GM18870 (cell line): ENCODE results near the gene ZMYND10.

Source experiments
- ATAC-seq: cut with Tn5 transposase; IDR thresholded peaks from one replicate; pipeline ENCODE4 v1.9.1; 2021; ENCODE audit warnings: moderate library complexity; ENCODE audit not compliant: unreplicated experiment

ZMYND10 gene

GRCh38 chr3:50350213-50350526 lies 4.6 kb upstream of the ZMYND10 start:
- no peak for ATAC-seq

- ATAC-seq = no peak
Observed at GRCh38 chr3:50347187-50347813, 1.8 kb upstream of the ZMYND10 start.

DNA sequence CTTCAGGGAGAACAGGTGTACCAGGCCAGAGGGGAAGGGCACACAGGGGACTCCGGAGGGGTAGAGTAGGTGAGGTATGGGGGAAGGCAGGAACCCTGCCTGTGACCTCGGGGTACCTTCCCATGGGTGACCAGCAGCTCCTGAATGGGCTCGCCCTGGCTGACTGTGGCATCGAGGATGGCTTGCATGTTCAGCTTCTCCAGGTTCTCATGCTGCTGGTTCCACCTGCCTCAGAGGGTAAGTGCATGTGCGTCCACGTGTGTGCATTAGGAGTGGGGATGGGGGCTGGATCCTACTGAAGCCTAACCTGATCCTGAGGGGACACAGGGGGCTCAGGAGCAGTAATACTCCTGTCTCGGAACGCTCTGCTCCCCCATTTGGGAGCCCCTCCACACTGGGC lies 524 bp downstream of the ZMYND10 start:
- no peak for ATAC-seq

DNA sequence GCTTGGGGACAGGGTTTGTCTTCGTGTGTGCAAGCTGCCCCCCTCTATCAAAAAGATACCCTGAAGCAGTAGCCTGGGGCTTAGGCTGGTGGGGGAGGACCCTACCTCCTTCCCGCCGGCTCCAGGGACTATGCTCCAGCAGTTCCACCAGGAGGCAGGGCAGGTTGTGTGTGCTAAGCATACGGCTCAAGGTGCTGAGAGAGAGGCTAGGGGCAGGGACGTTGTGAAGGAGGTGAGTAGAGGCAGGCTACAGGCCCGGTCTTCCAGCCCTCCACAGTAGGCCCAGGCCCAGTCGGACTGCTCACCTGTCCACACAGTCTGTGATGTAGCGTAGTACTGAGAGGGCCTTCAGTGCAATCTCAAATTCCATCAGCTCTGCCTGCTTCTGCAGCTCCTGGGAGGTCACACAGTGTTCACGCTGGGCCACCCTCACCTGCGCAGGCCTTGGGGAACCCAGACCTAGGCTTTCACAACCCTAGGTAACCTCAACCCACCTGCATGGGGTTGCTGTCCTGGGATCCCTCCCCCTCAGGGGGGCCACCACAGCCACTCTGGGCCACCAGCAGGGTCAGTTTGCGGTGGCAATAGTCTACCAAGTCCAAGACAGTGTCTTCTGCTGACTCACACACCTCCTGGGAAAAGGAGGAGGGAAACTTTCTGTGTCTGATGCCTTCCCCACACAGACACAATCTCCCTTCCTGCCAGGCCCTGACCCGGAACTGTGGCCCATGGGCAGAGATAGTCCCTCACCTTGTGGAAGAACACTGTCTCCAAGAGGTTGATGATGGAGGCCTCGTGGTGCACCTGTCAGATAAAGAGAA lies 2.5 kb downstream of the ZMYND10 start:
- no peak for ATAC-seq

DNA sequence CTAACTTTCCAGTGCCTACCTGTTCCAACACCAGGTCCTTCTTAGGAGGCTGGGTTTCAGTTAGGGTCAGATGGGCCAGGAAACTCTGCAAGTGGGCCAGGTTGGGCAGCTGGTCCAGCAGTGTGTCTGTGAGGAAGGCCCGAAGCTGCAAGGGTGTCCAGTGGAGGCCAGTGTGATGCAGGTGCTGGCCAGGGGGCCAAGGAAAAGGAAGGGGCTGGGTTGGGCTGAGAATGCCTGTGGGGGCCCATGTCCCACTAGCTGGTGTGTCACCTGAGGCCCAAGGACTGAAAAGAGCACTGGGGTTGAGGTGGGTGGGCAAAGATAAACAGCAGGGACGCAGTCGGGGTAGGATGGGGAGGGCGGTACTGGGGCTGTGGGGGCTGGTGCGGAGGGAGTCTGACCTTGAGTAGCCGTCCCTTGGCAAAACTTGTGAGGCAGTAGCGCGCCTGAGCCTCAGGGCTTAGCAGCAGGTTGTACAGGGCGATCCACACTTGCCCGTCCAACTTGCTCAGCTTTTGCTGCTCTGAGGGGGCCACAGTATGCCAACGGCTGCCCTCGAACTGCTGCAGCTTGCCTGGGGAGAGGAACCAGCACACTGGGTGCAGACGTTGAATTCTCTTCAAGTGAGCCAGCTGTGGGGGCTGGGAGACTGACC lies 3.4 kb downstream of the ZMYND10 start:
- no peak for ATAC-seq

- no peak for ATAC-seq
Observed at GRCh38 chr3:50341537-50341936, 4.0 kb downstream of the ZMYND10 start.

- ATAC-seq = no peak
Observed at GRCh38 chr3:50340448-50341329, 4.8 kb downstream of the ZMYND10 start, which contains the start of gene RASSF1. Gene RASSF1, minus strand, starts transcription at chr3:50340836. Its CDS starts 31 bp downstream, at chr3:50340805.

DNA sequence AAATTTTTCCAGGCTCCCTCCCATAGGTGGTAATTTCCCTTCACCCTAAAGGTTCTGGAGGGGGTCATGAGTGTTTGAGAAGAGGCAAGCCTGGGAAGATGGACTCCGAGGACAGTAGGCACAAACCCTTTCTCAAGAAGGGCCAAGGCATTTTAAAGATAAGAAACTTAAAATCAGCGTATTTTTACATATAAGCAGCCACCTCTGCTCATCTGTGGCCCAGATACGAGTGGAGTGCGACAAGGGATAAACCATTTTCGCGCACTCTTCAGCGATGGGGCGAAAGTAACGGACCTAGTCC lies 5.4 kb downstream of the ZMYND10 start:
- ATAC-seq = no peak

DNA sequence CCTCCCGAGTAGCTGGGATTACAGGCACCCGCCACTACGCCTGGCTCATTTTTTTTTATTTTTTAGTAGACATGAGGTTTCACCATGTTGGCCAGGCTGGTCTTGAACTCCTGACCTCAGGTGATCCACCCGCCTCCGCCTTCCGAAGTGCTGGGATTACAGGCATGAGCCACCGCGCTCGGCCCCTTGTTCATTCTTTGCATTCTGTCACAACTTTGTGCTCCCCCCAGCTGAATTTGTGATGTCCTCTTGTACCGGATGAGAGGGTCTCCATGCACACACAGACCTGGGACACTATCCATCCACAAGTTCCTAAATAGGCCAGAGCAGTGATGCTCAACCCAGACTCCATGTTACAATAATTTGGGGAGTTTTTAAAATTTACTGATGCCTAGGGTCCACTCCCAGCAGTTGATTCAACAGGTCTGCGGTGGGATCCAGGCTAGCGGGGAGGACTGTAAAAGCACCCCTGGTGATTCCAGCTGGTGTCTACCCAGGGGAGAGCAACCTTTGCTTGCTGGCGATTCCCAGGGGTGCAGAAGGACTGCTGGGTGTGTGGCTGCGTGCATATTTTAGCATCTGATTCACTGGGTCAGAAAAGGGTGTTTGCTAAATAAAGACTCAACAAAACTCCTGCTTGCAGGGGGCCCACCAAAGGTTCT lies 5.9 kb downstream of the ZMYND10 start:
- no peak for ATAC-seq

GRCh38 chr3:50338965-50339364 lies 6.6 kb downstream of the ZMYND10 start:
- ATAC-seq = no peak

- peak; percentile 80 for ATAC-seq
Observed at GRCh38 chr3:50337175-50337861, 8.2 kb downstream of the ZMYND10 start.

GRCh38 chr3:50336452-50337174 lies 8.9 kb downstream of the ZMYND10 start:
- peak; percentile 23 for ATAC-seq

DNA sequence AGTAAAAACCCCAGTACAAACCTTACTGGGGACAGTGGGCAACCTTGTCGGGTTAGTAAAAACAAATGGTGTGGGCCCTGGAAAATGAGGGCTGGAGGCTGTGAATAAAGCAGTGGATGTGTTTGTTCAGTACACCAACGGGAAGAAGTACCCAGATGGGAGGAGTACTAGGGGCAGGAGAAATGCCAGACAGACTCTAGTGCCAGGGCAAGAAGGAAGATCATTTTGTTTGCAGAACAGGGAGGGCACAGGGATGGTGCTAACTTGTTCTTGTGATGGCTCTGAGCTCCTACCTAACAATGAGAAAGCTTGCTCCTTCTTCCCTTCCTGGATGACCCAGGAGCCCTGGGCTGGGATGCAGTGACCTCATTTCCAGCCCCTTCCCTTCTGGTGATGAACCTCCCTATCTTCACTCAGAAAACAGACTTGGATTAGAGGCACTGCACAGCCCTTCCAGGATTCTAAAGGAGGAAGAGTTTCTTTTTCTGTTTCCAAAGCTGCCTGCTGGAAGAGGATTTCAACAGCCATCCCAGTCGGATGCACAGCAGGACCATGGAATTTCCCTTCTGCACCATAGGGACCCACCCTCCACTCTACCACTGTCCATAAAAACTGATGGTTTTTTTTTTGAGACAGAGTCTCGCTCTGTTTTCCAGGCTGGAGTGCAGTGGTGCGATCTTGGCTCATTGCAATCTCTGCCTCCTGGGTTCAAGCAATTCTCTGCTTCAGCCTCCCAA lies 11.0 kb downstream of the ZMYND10 start:
- no peak for ATAC-seq

DNA sequence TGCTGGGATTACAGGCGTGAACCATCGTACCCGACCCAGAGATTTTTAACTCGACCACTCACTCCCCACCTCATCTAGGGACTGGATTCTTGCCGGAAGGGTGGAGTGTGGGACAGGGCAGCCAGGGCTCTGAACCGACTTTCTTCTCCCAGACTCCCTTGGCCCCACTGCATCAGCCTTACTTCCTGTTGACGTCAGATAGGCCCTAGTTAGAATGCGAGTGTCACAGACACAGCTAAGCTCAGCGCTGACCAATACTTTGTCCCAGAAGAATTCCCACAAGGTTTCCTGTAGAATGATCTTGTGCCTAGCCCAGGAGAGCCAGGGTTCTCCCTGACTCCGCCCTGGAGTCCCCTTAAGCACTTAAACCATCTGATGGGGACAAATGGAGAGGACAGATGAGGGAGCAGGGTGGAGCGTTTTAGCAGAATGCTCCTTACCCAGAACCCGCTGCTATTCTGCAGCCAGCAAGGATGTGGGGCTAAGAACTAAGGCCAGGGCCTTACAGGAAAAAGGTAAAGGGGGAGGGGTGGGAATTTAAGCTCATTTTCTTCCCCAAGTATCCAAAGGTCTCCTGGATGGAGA lies 11.7 kb downstream of the ZMYND10 start:
- no peak for ATAC-seq

DNA sequence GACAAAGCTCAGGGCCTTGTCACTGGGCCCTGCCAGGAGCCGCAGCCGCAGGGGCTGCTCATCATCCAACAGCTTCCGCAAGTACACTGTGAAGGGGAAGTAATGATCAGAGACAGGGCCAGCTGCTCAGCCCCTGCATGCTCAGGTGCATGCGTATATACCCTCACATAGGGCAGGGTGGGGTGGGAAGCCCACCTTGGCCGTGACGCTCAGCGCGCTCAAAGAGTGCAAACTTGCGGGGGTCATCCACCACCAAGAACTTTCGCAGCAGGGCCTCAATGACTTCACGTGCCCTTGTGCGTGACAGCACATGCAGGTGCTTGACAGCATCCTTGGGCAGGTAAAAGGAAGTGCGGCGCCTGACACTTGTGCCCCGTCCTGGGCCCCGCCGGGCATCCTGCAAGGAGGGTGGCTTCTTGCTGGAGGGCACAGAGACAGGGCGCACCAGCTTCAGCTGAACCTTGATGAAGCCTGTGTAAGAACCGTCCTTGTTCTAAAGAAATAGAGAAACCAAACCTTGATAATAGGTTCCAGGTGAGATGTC lies 14.1 kb downstream of the ZMYND10 start:
- no peak for ATAC-seq

- ATAC-seq = no peak
Observed at GRCh38 chr3:50330330-50330729, 15.2 kb downstream of the ZMYND10 start.

GRCh38 chr3:50327943-50328691 lies 17.4 kb downstream of the ZMYND10 start, which contains the start of gene TUSC2:
Gene TUSC2, minus strand, starts transcription at chr3:50328223. Its CDS starts 124 bp downstream, at chr3:50328099.
- ATAC-seq = peak; percentile 70
